Neural crest cell (in vitro differentiated cells): ENCODE data around the gene URGCP. TPM values are rescaled to one million over a fixed set of nuclear protein-coding genes. Genes with fewer than 3 reads are reported as not detected.
"Not testable (repeated sequence)": the region's sequence is repeated elsewhere in the genome, so short reads cannot be mapped to it uniquely, and the experiment has no call there.

Experiments
- DNase-seq: peaks from one replicate; pipeline ENCODE4 v3.0.0; 2021; ENCODE audit warnings: low read depth, mixed read lengths, low spot score
- H3K27ac Mint-ChIP-seq: one replicate; pipeline ENCODE4 v1.8.0; 2021; ENCODE audit warnings: mild to moderate bottlenecking, mixed read lengths; ENCODE audit not compliant: unreplicated experiment
- H3K27me3 Mint-ChIP-seq: 2 replicates; pipeline ENCODE4 v1.8.0; 2021; ENCODE audit warnings: low read depth, mild to moderate bottlenecking, mixed read lengths
- H3K36me3 Mint-ChIP-seq: 2 replicates; pipeline ENCODE4 v1.8.0; 2021; ENCODE audit warnings: low read depth, mild to moderate bottlenecking, mixed read lengths
- H3K4me1 Mint-ChIP-seq: 2 replicates; pipeline ENCODE4 v1.8.0; 2021; ENCODE audit warnings: mixed read lengths
- H3K4me3 Mint-ChIP-seq: one replicate; pipeline ENCODE4 v1.8.0; 2021; ENCODE audit warnings: mild to moderate bottlenecking, mixed read lengths
- H3K9me3 Mint-ChIP-seq: 2 replicates; pipeline ENCODE4 v1.8.0; 2021; ENCODE audit warnings: mixed read lengths
- CTCF ChIP-seq: fragments of 200-600 bp; sonication (generic); conservative IDR thresholded peaks from 2 replicates; pipeline ENCODE4 v1.5.0; 2021; ENCODE audit warnings: antibody characterized with exemption, mild to moderate bottlenecking
- total RNA-seq: library from RNA; stranded (reverse); gene quantifications from 2 replicates; pipeline ENCODE4 v1.2.1, GENCODE V29; 2021

URGCP gene
- total RNA-seq, 1 donor from 2014 or later: 30.0 TPM

DNA sequence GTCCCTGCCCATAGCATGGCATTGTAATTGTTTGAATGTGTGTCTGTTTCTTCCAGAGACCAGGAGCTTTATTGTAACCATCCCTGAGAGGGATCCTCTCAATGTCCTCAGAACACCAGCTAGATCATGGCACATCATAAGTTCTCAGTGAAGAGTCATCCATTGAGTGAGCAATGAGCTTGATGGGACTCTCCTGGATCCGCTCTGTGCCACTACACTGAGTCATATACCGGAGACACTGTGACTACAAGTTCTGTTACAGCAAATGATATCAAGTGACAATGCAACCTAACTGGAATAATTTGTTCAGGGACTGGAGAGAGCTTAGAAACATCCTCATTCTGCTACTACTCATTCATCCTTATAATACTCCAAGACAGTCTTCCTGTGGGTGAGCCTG, 62.1 kb downstream of the URGCP start:
- peaks cover 6% of the 10 kb centered on the region for H3K27me3 Mint-ChIP-seq
- H3K36me3 Mint-ChIP-seq: no peaks in the 10 kb centered on the region
- H3K4me1 Mint-ChIP-seq: no peaks in the 10 kb centered on the region
- H3K4me3 Mint-ChIP-seq: no peak overlapping the region
- H3K9me3 Mint-ChIP-seq: no peaks in the 10 kb centered on the region
- no peak for DNase-seq
- no peak for TF ChIP-seq CTCF
- H3K27ac Mint-ChIP-seq: no peak overlapping the region

- no peak overlapping the region for H3K27ac Mint-ChIP-seq
- no peaks in the 10 kb centered on the region for H3K36me3 Mint-ChIP-seq
- H3K9me3 Mint-ChIP-seq: no peaks in the 10 kb centered on the region
- H3K4me1 Mint-ChIP-seq: peaks cover 8% of the 10 kb centered on the region
- no peak for DNase-seq
- peaks cover 12% of the 10 kb centered on the region for H3K27me3 Mint-ChIP-seq
- no peak for TF ChIP-seq CTCF
- H3K4me3 Mint-ChIP-seq: no peak overlapping the region
These were observed 63.1 kb downstream of the URGCP start for GRCh38 chr7:43843296-43843695.

DNA sequence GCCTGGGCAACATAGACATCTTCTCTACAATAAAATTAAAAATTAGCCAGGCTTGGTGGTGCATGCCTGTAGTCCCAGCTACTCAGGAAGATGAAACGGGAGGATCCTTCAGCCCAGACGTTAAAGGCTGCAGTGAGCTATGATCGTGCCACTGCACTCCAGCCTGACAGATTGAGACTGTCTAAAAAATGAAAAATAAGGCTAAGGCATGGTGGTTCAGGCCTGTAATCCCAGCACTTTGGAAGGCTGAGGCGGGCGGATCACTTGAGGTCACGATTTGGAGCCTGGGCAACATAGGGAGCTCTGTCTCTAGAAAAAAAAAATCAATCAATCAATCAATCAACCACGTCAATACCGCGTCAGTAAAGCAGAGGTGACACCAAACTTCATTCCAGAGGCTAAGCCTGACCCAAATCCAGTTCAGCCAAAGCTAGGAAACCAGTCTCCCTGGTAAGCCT, 68.2 kb downstream of the URGCP start:
- no peak for TF ChIP-seq CTCF
- H3K27me3 Mint-ChIP-seq: peaks cover 12% of the 10 kb centered on the region
- no peaks in the 10 kb centered on the region for H3K36me3 Mint-ChIP-seq
- peaks cover 8% of the 10 kb centered on the region for H3K4me1 Mint-ChIP-seq
- DNase-seq: no peak
- H3K4me3 Mint-ChIP-seq: no peak overlapping the region
- no peaks in the 10 kb centered on the region for H3K9me3 Mint-ChIP-seq
- no peak overlapping the region for H3K27ac Mint-ChIP-seq

DNA sequence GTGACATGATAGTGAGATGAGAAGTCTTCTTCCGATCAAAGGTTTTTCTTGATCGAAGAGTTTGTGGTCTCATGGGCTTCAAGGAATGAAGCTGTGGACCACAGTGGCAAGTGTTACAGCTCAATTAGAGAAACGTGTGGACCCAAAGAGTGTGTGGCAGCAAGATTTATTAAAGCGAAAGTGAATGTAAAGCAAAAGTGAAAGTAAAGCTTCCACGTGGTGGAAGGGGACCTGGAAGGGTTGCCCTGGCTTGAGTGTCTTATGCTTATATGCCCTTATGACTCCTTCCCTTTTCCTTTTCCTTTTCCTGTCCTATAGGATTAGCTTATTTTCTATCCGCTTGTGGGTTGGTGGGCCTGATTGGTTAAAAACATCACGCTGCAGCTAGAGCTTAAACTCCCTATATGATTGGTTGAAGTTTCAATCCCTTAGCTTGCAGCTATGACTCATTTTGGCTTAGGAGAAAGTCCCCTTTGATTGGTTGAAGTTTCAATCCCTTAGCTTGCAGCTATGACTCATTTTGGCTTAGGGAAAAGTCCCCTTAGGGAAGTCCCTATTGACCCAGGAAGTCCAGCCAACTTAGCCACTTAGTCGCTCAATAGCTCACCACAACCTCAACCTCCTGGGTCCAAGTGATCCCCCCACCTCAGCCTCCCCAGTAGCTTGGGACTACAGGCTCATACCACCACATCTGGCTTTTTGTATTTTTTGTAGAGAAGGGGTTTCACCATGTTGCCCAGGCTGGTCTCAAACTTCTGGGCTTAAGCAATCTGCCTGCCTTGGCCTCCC, 71.7 kb downstream of the URGCP start:
- no peak for TF ChIP-seq CTCF
- H3K4me3 Mint-ChIP-seq: no peak overlapping the region
- H3K9me3 Mint-ChIP-seq: no peaks in the 10 kb centered on the region
- H3K4me1 Mint-ChIP-seq: peaks cover 8% of the 10 kb centered on the region
- no peak for DNase-seq
- peaks cover 2% of the 10 kb centered on the region for H3K36me3 Mint-ChIP-seq
- peaks cover 6% of the 10 kb centered on the region for H3K27me3 Mint-ChIP-seq
- H3K27ac Mint-ChIP-seq: no peak overlapping the region

DNA sequence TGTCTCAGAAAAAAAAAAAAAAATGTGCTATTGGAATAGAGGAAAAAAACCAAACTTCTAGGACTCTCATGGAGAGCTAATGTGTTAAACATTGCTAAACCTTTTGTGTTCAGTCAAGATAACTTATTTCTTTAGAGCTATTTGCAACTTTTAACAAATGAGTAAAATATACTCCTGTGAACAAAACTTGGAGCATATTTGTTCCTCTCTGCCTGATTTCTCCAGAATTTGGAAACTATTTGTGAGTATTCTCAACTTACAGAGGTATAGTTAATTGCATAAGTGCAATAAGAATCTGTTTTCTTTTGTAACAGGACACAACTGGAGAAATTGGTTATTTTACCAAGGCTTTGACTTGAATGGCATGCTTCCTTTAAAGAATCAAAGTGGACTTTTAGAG, 75.5 kb downstream of the URGCP start:
- not testable (repeated sequence) for DNase-seq, H3K4me3 Mint-ChIP-seq, H3K27ac Mint-ChIP-seq, H3K4me1 Mint-ChIP-seq, H3K36me3 Mint-ChIP-seq, H3K9me3 Mint-ChIP-seq
- H3K27me3 Mint-ChIP-seq: peaks cover 22% of the 10 kb centered on the region

Other genes with a start within 250 kb of the URGCP start
- 102 and 116 TPM in 2 replicates for gene COA1, start 177.1 kb downstream of the URGCP start, total RNA-seq
- 31.3 and 31.6 TPM in 2 replicates for gene BLVRA, start 147.9 kb downstream of the URGCP start, total RNA-seq
- gene MRPS24, start 37.1 kb downstream of the URGCP start, total RNA-seq: 109 TPM in 2 replicates
- 14.1 and 15.6 TPM in 2 replicates for gene UBE2D4, start 19.8 kb upstream of the URGCP start, total RNA-seq
- gene SPDYE1, start 91.3 kb upstream of the URGCP start, total RNA-seq: not detected in 2 replicates
- gene DBNL, start 138.1 kb upstream of the URGCP start, total RNA-seq: 74.1 and 74.6 TPM in 2 replicates
- 1.8 and 2.4 TPM in 2 replicates for gene PGAM2, start 159.0 kb upstream of the URGCP start, total RNA-seq
- 21.5 and 26.0 TPM in 2 replicates for gene POLM, start 175.9 kb upstream of the URGCP start, total RNA-seq
- 70.5 and 72.6 TPM in 2 replicates for gene AEBP1, start 197.7 kb upstream of the URGCP start, total RNA-seq
- 159 and 167 TPM in 2 replicates for gene POLD2, start 217.0 kb upstream of the URGCP start, total RNA-seq
- gene MYL7, start 234.7 kb upstream of the URGCP start, total RNA-seq: not detected in 2 replicates